GM18951 (cell line): Measurements from ENCODE around the gene PLXDC1.
"Not testable (repeated sequence)": the region's sequence is repeated elsewhere in the genome, so short reads cannot be mapped to it uniquely, and the experiment has no call there.

Source experiments
- POLR2A ChIP-seq: IDR thresholded peaks from 4 replicates; pipeline ENCODE4 v1.6.1; 2011; ENCODE audit warnings: mild to moderate bottlenecking; ENCODE audit not compliant: insufficient read length, insufficient read depth; ENCODE audit errors: extremely low read depth
- in situ Hi-C: fragments of 300-500 bp; cut with MboI; formaldehyde crosslinking; loops from one replicate; pipeline ENCODE4 v1.12.0; 2022; ENCODE audit warnings: low sequenced_read_pairs, mixed read lengths, inconsistent platforms; ENCODE audit not compliant: unreplicated experiment

Gene PLXDC1

DNA sequence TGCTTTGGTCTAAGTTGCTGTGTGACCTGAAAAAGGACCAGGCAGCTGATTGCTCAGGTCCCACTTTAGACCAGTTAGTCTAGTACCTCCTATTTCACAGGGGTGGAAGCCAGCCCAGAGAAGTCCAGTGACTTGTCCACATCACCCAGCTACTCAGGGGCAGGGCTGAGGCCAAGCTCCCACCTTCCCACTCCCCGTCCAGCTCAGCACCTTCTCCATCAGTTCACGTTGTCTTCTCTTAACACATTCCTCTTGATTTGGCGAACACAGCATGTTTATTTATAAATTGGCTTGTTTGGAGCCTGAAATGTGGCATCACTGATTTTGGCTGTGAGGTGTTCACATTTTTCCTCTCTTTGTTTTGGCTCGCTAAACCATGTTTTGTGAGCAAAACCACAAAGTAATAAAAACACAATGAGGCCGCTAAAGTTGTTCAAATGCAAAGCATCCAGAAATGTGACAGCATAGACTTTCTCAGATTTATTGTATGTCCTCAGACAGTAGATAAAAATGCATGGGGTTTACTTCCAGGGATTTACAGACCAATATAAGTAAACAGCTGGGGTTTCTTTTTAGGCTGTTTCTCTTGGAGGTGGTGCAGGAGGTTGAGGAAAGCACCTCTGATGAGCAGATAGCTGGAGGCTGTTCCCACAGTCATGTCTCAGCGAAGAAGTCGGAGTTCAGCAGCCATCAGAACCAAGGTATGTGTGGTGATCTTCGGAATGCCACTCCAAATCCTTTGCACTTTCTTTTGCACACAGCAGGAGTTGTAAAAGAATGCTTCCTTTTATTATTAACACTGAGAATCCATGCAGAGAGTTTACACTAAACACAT is 88.4 kb downstream of the PLXDC1 start:
- in situ Hi-C loops = no loop called here

DNA sequence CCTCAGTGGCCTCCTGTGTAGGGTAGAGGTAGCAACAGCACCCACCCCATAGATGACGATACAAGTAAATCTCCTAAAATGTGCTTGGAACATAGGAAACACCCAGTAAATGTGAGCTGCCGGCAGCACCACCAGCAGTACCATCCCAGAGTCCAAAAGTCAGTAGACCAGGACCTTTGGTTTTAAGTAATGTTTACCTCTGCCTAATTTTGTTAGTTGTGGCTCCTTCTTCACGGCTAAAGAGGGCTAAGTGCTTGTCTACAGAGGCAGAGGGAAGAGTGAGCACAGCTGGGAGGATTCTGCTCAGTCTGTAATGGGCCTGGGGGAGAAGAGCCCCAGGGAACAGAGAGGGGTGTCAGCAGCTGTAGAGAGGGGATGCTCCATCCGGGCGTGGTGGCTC is 92.9 kb downstream of the PLXDC1 start:
- in situ Hi-C loops = no loop called here
- TF ChIP-seq POLR2A = no peak

More for the DNA sequence above, 88.4 kb downstream of the PLXDC1 start:
- no peak for TF ChIP-seq POLR2A

GRCh38 chr17:39057701-39058206 is 93.7 kb downstream of the PLXDC1 start:
- in situ Hi-C loops = no loop called here

GRCh38 chr17:39054111-39054645 is 97.3 kb downstream of the PLXDC1 start:
- in situ Hi-C loops = no loop called here
- no peak for TF ChIP-seq POLR2A

More at GRCh38 chr17:39057701-39058206, 93.7 kb downstream of the PLXDC1 start:
- TF ChIP-seq POLR2A = no peak

- in situ Hi-C loops = not testable (repeated sequence)
These were observed 99.0 kb downstream of the PLXDC1 start for GRCh38 chr17:39052423-39052822.

DNA sequence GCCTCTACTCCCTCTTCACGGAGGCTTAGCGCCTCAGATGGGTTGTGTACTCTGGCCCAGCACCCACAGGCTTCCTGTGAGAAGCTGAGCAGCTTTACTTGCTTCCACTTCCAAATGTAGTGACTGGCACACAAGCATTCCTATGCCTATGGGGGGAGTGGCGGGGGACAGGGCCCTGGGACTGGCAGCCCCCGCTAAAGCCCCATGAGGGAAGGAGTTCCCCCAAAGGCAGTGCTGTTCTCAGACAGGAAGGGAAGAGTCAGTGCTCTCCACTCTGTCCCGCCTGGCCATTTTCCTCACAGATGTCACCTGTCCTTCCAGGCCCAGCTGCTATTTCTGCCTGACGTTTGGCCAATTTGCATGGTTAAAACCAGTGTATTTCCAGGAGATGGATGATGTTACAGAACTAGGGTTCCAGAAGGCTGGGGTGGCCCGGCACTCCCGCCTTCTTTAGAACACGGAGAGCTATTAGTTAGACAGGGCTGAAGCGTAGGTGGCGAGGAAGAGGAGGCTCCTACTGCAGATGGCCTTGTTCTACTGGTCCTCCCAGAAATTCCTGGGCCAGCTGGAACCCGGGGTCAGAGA is 100.3 kb downstream of the PLXDC1 start:
- in situ Hi-C loops = no loop called here
- no peak for TF ChIP-seq POLR2A

DNA sequence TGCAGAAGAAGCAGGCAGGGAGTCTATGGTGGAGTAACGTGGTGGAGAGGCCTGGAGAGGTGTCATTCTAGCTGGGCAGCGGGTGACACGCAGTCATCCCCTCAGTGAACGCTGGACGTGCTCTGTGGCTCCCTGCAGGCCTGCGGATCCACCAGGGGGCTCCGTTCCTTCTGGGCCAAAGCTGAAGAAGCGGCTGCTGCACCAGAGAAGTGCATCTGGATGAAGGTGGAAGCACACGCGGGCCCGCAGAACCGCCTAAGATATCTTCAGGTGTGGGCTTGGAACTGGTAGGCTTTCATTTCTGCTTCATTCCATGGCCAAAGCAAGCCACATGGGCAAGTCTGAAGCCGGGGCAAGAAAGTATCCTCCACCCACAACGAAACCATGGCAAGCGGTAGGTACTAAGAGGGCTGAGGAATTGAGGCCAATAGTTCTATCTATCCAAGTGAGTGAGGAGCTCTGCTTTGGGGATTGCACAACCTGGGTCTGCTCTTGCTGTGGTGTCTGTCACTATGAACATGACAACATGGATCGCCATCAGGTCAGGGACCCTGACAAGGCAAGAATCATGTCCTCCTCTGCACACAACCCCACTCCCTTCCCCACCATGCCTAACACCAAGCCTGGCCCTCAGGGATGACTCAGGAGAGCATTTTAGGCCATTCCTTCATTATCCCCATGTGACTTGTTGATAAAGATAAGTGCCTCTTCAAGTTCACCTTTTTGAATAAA is 105.3 kb downstream of the PLXDC1 start:
- in situ Hi-C loops = no loop called here
- no peak for TF ChIP-seq POLR2A

GRCh38 chr17:39036009-39036408 is 115.4 kb downstream of the PLXDC1 start:
- in situ Hi-C loops = no loop called here
- TF ChIP-seq POLR2A = no peak

DNA sequence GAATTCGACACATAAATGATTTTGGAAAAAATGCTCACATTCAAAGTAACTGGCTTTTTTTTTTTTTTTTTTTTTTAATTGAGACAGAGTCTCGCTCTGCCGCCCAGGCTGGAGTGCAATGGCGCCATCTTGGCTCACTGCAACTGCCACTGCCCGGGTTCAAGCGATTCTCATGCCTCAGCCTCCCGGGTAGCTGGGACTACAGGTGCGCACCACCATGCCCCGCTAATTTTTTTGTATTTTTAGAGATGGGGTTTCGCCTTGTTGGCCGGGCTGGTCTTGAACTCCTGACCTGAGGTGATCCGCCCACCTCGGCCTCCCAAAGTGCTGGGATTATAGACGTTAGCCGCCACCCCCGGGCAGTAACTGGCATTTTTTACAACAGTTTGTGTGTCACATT is 115.9 kb downstream of the PLXDC1 start:
- in situ Hi-C loops = not testable (repeated sequence)

DNA sequence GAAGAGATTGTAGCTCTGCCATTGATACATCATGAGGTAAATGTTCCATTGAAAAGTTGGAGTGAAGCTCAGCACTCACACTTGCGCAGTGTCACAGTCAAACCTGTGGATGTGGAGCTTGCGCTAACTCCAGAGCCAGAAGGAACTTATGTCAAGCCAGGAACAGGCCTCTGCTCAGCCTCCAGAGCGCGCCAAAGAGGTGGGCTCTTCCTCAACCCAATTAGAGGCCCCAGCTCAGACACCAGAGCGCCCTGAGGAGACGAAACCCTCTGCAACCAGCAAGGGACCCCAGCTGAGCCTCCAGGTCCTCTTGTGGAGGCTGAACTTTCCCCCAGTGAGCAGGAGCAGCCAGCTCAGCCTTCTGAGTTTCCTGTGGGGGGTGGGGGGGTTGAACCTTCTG is 122.7 kb downstream of the PLXDC1 start:
- no peak for TF ChIP-seq POLR2A
- in situ Hi-C loops = no loop called here

DNA sequence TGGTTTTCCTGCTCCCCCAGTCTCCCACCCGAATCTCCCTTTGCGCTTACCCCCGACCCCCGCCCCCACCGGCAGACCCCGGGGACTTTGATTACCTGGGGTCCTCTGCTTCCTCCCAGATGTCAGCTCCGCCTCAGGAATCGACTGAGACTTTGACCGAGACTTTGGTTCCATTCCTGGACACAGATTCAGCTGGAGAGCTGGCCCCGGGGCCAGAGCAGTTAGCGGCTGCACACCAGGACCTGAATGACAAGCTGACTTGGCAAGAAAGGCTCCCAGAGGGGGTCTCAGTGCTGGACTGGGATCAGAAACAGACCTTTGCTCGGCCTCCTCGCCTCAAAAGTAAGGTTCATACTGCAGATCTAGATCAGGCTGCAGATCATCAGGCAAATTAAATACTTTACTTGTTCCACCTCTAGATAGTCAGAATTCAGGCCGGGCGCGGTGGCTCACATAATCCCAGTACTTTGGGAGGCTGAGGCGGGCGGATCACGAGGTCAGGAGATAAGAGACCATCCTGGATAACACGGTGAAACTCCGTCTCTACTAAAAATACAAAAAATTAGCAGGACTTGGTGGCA is 123.9 kb downstream of the PLXDC1 start:
- no peak for TF ChIP-seq POLR2A
- in situ Hi-C loops = no loop called here

DNA sequence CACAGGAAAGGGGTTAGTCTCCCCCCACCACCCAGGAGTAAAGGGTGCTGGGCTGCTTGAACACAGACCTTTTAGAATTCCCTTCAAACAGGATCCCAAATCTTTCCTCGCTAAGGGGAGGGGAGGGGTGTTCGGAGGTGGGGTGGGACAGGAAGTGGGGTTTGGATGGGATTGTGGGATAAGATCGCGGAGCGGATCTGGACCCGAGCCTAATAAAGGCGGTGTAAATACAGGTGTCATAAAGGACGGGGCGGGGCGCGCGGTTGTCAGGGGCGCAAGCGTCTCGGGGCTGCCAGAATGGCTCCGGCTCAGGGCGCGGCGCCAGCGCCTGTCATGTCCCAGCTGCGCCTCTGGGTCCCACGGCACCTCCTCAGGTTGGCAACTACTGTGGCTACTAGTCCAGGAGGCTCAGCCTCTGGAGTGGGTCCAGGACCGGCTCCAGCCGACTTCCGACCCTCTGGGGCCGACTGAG is 124.4 kb downstream of the PLXDC1 start:
- in situ Hi-C loops = no loop called here
- TF ChIP-seq POLR2A = no peak

DNA sequence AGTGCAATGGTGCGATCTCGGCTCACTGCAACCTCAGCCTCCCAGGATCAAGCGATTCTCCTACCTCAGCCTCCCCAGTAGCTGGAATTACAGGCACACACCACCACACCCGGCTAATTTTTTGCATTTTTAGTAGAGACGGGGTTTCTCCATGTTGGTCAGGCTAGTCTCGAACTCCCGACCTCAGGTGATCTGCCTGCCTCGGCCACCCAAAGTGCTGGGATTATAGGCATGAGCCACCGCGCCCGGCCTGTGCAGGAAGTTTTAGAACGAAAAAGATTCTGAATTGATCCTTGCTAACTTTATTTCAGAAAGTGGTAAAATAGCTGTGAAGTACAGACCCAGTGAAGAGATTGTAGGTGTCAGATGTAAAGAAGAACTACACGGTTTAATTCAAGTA is 125.1 kb downstream of the PLXDC1 start:
- in situ Hi-C loops = not testable (repeated sequence)
